ENCODE measurements around the gene PHLPP1.

- TF ChIP-seq GATA1 (IDR thresholded peaks at IDR 0.05; ENCODE audit: low read depth, low read length) (no peak), POLR2A (IDR thresholded peaks at IDR 0.05; ENCODE audit: low read length) (no peak)
These were observed 1.4 kb downstream of the PHLPP1 start for GRCh38 chr18:62716619-62717168.
